ENCODE data around the gene MROH9. TPM values are rescaled to one million over a fixed set of nuclear protein-coding genes. Genes with fewer than 3 reads are reported as not detected.

MROH9 gene
- total and polyA plus RNA-seq, 2 of the 4 experiments (the other 2 are of a cell fraction): not detected

DNA sequence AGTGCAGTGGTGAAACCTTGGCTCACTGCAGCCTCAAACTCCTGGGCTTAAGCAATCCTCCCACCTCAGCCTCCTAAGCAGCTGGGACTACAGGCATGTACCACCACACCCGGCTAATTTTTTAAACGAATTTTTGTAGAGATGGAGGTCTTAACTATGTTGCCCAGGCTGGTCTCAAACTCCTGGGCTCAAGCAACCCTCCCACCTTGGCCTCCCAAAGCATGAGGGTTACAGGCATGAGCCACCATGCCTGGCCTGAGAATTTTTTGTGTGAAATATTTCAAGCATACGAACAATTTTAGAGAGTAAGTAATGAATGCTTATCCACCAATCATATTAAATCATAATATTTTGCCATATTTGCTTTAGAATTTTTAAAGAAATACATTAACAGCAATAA lies 51.6 kb downstream of the MROH9 start:
- ATAC-seq (ENCODE audit: low read depth): no peak
- dilution Hi-C loops (cut with HindIII; ENCODE audit: low sequenced_read_pairs, unreplicated experiment) (no loop called here), in situ Hi-C loops (cut with MboI; ENCODE audit: low sequenced_read_pairs) (no loop called here), intact Hi-C loops (cut with micrococcal nuclease) (no loop called here)
- no peak overlapping the region for H4K5ac ChIP-seq (ENCODE audit: low read depth, low read length)
- H4K20me1 ChIP-seq (ENCODE audit: insufficient read depth, low read length): no peaks in the 10 kb centered on the region
- H3K4ac ChIP-seq (ENCODE audit: low read depth, low read length): no peak overlapping the region
- H3K56ac ChIP-seq (ENCODE audit: extremely low read depth, insufficient read depth, low read length): no peak overlapping the region
- H2BK20ac ChIP-seq (ENCODE audit: low read depth, low read length): no peak overlapping the region
- no peak overlapping the region for H3K9ac ChIP-seq (ENCODE audit: low read depth, low read length)
- H3K23ac ChIP-seq (ENCODE audit: low read depth, low read length): no peak overlapping the region
- H3K18ac ChIP-seq (ENCODE audit: low read depth, low read length): no peak overlapping the region
- no peak overlapping the region for H3K4me2 ChIP-seq (ENCODE audit: low read depth, low read length)
- no peak overlapping the region for H2BK5ac ChIP-seq (ENCODE audit: low read depth, low read length, poor library complexity, severe bottlenecking)
- no peaks in the 10 kb centered on the region for H3K79me1 ChIP-seq (ENCODE audit: low read depth in 1 of 2, low read length in 2 of 2)
- CTCF ChIA-PET: no interaction called here
- no peak overlapping the region for H3K4me3 ChIP-seq (ENCODE audit: insufficient read depth, low read depth, low read length)
- H4K8ac ChIP-seq (ENCODE audit: low read depth in 2 of 2, low read length in 2 of 2): no peak overlapping the region
- H3K9me1 ChIP-seq (ENCODE audit: insufficient read depth, low read length): no peaks in the 10 kb centered on the region
- no peak overlapping the region for H2BK15ac ChIP-seq (ENCODE audit: low read depth, low read length)
- no peak overlapping the region for H2AK9ac ChIP-seq (replicated peaks; ENCODE audit: low read depth, low read length, poor library complexity)
- BruUV-seq (replicated peaks): no TSS peak
- no peaks in the 10 kb centered on the region for H3K36me3 ChIP-seq (ENCODE audit: control insufficient read depth, insufficient read depth, low read length)
- H4K91ac ChIP-seq (ENCODE audit: insufficient read depth, low read depth, low read length): no peak overlapping the region
- H2BK120ac ChIP-seq (ENCODE audit: low read depth, low read length): no peak overlapping the region
- H3K27ac ChIP-seq (ENCODE audit: insufficient read depth, low read length): no peak overlapping the region
- H3K4me1 ChIP-seq (ENCODE audit: control insufficient read depth, insufficient read depth, low read length): no peaks in the 10 kb centered on the region
- POLR2A ChIA-PET (ENCODE audit: unreplicated experiment): no interaction called here
- DNase-seq: no peak
- H3K27me3 ChIP-seq (ENCODE audit: control insufficient read depth, insufficient read depth, low read length): no peaks in the 10 kb centered on the region
- TF ChIP-seq, protein P1, sequence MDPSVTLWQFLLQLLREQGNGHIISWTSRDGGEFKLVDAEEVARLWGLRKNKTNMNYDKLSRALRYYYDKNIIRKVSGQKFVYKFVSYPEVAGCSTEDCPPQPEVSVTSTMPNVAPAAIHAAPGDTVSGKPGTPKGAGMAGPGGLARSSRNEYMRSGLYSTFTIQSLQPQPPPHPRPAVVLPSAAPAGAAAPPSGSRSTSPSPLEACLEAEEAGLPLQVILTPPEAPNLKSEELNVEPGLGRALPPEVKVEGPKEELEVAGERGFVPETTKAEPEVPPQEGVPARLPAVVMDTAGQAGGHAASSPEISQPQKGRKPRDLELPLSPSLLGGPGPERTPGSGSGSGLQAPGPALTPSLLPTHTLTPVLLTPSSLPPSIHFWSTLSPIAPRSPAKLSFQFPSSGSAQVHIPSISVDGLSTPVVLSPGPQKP (IDR thresholded peaks at IDR 0.05; ENCODE audit: borderline replicate concordance, low read depth, low read length): no peak
- WGBS, 2 experiments (ENCODE audit: extremely low coverage in 2 of 2, insufficient read length in 1 of 2): no CpG with 5 or more reads among the region's 3 CpGs
- no peak overlapping the region for H3K14ac ChIP-seq (replicated peaks; ENCODE audit: low read depth, low read length)
- no peak overlapping the region for H2AK5ac ChIP-seq (ENCODE audit: low read depth, low read length)
- no peaks in the 10 kb centered on the region for H3K9me3 ChIP-seq (ENCODE audit: control insufficient read depth, insufficient read depth, low read length)
- no peak overlapping the region for H2AFZ ChIP-seq (replicated peaks; ENCODE audit: low read length, poor library complexity)

All from IMR-90 (cell line).